GDM1 (cell line): ENCODE data around the gene CCDC78.
A peak's percentile ranks its signal among the peaks of the same experiment; 100 is the strongest.
"Not testable (repeated sequence)": the region's sequence is repeated elsewhere in the genome, so short reads cannot be mapped to it uniquely, and the experiment has no call there.

ENCODE experiments used
- DNase-seq: peaks from one replicate; lab custom pipeline; 2025; lab: John Stamatoyannopoulos, UW

CCDC78 gene

GRCh38 chr16:723695-724094, 2.5 kb downstream of the CCDC78 start:
- DNase-seq: no peak

DNA sequence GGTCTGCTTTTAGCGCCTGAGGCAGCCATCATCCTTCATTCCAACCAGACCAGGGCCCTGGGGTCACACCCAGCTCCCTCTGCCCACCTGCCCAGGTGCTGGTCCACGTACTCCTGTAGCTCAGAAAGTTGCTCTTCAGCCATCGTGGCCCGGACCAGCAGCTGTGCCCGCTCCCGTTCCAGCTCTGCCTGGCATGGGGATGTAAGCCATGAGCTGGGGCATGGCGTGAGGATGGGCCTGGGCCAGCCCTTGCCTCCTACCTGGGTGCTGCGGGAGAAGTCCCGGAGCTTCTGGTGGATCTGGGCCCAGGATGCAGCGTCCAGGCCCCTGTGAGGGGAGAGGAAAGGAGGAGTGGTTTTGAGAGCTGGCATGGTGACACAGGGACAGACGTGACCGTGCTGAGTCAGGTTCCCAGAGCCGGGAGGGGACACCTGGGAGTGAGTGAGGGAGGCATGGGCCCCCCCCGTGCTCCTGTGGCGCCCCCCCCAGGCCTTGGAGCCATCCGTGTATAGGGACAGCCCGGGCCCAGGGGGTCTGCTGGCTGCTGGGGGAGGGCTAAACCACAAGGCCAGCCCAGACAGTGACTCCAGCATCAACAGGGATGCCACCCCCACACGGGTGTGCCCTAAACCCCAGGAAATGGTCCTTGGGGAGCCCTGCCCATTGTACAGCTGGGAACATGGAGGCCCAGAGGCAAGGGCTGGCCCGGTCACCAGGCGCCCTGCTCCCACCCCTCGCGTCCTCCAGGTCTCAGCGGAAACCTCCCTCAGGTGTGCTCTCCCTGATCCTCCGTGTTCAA, 3.2 kb downstream of the CCDC78 start:
- DNase-seq: no peak

DNA sequence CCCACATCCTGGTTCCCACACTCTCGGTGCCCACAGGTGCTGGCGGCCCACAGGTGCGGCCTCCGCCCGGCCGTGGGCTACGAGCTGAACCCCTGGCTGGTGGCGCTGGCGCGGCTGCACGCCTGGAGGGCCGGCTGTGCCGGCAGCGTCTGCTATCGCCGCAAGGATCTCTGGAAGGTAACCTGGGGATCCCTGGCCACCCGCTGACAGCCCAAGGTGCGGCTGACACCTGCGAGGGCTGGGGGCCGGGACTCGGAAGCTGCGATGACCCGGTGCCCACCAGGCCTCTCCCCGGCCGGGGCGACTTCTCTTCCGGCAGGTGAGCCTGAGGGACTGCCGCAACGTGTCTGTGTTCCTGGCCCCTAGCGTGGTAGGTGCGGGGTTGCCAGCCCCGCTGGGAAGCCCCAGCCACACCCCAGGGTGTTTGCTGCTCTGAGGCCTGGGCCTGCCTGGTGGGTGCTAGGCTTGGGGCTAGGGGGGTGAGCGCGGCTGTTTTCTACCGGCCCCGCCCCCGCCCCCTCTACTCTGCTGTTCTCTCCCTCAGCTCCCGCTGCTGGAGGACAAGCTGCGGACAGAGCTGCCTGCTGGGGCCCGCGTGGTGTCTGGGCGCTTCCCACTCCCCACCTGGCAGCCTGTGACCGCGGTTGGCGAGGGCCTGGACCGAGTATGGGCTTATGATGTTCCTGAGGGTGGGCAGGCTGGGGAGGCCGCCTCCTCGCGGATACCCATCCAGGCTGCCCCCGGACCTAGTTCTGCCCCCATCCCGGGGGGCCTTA, 4.3 kb downstream of the CCDC78 start:
- DNase-seq: no peak

DNA sequence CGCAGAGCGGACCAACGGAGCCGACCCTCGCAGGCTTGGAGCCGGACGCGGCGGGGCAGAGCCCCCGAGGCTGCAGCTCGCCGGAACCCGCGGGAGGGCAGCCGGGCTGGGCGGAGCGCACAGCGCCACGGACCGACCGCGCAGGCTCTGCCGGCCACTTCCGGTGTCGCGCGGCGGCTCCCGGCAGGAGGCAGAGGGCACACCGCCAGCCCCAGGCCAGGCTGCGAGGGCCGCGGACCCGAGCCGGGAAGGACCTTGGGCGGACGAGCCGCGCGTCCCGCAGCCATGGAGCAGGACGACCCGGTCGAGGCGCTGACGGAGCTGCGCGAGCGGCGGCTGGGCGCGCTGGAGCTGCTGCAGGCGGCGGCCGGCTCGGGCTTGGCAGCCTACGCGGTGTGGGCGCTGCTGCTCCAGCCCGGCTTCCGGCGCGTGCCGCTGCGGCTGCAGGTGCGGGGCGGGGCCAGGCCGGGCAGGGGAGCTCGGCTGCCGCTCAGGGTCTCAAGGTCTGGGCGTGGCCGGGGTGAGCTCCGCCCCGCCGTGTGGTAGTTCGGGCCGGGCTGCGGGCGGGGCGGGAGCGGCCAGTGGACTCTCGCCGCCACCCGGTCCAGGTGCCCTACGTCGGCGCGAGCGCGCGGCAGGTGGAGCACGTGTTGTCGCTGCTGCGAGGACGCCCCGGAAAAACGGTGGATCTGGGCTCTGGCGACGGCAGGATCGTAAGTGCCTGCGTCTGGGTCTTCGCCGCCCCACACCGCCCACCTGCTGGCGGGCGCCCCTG, 5.1 kb downstream of the CCDC78 start, which contains the start of gene ANTKMT:
Gene ANTKMT (plus strand): TSS at position 157 of the 775 bp plus-strand sequence. CDS start 129 bp downstream, at position 286.
- DNase-seq: peak; percentile 54

DNA sequence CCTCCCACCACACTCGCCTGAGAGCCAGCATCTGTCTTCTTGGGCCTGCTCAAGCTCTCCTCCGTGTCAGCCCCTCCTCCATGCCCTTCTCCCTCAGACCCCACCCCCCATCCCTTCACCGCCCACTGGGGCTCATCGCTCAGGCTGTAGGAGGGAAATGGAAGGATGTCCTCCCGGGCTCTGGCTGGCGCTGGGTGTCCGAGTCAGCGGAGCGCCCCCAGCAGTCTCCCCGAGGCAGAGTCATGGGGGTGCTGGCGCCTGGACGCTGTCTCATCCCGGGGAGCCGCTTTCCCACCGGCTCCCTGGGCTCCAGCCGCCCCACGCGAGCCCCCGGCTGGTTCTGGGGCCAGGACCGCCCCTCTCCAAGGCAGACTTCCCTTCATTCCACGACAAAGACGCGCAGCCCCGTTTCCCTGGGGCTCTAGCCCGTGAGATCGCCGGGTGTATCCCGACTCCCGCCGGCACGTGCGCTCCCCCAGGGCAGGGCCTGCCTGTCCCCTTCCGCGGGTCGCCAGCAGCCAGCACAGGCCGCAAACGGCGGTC, 5.7 kb downstream of the CCDC78 start:
- no peak for DNase-seq

DNA sequence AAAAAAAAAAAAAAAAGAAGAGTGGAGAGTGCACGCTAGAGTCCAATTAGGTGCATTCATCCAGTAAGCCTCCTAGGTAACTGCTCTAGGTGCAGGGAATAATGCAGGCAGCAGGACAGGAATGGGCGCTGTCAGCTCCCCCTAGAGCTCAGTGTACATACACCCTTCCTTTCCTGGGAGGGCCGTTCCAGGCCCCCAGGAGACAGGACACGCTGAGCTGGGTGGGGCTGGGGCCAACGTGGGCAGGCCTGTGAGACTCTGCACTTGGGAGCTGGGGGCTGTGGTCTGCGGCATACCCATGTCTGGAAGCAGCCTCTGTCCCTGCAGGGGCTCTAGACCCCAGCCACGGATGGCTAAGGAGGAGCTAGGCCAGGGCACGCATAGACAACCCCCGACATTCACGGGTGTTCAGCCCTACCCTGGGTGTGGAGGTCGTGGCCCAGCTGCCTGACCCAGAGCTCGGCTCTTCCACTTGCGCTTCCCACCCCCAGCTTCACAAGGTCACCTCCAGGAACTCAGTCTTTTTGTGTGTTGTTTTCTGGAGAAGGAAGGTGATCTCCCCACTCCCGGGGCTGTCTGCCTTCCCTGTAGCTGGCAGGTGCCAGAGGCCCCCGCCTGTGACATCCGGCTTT, 6.3 kb downstream of the CCDC78 start:
- no peak for DNase-seq

GRCh38 chr16:718922-719321, 7.3 kb downstream of the CCDC78 start:
- no peak for DNase-seq

DNA sequence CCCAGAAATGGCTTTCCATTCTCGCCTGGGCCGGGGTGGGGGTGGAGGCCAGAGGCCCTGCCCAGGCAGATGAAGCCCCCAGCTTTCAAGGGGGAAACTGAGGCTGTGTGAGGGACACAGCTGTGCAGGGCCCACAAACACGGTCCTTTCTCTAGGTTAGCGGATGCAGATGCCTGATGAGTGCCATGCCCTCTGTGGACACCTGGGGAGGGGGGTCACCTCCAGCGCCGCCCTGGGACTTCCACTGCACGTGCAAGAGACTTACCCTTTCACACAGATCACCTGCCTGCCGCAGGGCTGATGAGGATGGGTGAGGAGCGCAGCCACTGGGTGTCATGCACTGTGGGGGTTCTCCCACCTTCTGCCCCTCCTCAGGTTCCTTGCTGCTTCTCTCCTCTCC, 7.9 kb downstream of the CCDC78 start:
- no peak for DNase-seq

DNA sequence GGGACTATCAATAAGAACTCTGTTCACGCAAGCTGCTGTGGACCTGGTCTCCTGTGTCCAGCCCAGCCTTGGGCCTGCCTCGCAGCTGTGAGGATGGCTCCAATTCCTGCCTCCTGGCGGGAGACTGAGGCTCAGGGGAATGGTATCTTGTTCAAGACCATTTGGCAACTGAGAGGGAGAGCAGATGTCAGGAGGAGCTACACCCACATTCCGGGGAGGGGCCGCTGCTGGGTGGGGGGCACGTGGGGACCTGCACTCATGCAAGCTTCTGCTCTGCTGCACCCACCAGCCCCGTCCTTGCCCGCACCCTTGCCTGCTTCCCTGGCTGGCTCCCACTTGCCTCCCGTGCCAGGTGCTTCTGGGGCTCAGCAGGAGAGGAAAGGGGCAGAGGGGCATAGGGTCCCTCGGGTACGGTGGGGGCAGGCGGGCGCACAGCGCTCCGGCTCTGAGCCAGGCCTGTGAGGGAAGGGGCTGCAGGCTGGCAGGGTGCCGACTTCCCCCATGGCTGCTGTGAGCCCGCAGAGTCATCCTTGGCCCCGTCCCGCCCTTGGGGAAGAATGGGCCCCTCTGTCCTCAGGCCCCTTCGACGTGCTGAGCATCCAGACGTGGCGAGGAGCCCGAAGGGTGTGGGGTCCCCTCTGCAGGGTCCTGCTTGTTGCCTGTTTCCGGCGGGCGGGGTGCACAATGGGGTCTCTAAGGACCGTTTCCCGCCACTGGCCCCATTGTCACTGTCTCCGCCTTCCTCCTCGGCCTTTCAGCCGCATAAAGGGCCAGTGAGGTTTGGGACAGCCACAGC, 8.6 kb downstream of the CCDC78 start:
- DNase-seq: no peak

DNA sequence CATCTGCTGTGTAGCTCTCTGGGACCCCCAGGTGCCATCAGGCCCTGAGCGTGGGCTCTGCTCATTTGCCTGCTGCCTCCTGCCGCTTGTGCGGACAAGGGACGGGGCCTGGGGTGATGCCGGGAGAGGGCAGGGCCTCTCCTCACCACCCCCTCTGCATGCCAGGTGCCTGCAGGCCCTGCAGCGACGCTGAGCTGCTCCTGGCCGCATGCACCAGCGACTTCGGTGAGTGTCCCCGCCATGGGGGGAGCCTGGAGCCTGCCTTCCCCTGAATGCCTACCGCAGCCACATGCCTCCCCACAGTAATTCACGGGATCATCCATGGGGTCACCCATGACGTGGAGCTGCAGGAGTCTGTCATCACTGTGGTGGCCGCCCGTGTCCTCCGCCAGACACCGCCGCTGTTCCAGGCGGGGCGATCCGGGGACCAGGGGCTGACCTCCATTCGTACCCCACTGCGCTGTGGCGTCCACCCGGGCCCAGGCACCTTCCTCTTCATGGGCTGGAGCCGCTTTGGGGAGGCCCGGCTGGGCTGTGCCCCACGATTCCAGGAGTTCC, 9.4 kb downstream of the CCDC78 start:
- no peak for DNase-seq

GRCh38 chr16:716200-716568, 10.1 kb downstream of the CCDC78 start:
- no peak for DNase-seq

DNA sequence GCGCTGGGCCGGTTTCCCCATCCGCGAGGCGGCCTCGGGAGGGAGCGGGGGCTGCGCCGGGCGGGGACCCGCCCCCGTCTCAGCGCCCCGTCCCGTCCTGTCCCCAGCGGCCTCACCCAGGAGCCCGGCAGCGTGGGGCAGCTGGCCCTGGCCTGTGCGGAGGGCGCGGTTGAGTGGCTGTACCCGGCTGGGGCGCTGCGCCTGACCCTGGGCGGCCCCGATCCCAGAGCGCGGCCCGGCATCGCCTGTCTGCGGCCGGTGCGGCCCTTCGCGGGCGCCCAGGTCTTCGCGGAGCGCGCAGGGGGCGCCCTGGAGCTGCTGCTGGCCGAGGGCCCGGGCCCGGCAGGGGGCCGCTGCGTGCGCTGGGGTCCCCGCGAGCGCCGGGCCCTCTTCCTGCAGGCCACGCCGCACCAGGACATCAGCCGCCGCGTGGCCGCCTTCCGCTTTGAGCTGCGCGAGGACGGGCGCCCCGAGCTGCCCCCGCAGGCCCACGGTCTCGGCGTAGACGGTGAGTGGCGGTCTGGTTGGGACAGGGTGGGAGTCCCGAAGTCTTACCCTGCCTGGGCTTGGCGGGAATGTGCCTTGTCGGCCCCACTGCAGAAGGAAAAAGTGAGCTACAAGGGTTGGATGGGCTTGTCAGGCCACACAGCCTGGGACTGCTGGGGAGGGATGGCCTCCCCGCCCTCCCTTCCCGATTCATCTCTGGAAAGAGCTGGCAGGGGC, 10.6 kb downstream of the CCDC78 start:
- no peak for DNase-seq

GRCh38 chr16:714558-715476, 11.4 kb downstream of the CCDC78 start, which contains the start of gene METRN:
METRN (plus strand) TSS chr16:715118; CDS start chr16:715290, 172 bp downstream.
- peak; percentile 77 for DNase-seq

DNA sequence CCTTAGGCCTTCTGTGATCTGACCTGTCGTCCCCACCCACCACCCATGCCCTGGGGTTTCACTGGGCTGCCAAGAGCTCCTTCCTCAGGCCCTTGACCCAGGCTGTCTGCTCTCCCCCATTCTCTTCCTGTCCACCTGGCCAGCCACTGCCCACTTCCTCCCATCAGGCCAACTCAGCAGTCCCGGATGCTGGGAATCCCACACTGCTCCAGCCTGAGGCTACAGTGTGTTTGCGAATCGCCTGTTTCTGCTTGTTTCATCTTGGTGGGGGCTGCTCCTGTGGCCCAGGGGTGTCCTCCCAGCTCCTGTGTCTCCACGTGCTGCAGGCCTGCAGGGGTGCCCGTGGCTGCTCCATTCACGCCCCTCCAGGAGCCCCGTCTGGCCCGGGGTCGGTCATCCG, 12.2 kb downstream of the CCDC78 start:
- no peak for DNase-seq

GRCh38 chr16:712740-713250, 13.4 kb downstream of the CCDC78 start:
- DNase-seq: not testable (repeated sequence)

DNA sequence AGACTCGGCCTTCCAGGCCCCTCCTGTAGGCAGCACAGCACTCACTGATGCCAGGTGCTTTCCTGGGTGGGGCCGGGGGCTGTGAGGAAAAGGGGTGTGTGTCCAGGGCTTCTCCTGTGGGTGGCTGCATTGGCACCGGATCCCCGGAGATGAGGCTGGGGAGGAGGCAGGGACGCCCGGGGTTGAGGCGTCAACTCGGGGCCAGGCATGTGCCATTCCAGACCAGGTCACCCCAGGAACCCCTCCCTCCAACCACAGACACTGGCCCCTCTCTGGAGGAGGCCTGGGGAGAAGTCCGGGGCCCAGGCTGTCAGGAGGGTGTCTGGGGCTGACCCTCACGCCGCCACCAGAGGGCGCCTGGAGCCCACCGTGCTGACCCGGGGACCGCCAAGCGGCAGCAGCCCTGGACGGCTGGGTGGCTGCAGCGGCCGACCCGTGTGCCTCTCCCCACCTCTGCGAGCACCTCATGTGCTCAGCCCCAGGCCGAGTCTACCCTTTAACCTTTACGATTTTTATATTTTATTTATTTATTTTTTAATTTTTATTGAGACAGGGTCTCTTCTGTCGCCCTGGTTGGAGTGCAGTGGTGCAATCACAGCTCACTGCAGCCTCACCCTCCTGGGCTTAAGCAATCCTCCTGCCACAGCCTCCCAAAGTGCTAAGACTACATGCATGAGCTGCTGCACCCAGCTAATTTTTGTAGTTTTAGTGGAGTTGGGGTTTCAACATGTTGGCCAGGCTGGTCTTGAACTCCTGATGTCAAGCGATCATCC, 14.5 kb downstream of the CCDC78 start:
- peak; percentile 54 for DNase-seq

- DNase-seq: no peak
Measured at GRCh38 chr16:711084-711483, 15.2 kb downstream of the CCDC78 start.
